PC-9 (cell line): ENCODE results near the gene NUDT17. TPM values are rescaled to one million over a fixed set of nuclear protein-coding genes. Genes with fewer than 3 reads are reported as not detected.

Source experiments
- BruUV-seq: library from RNA; stranded (reverse); fragments of 400-500 nt; replicated peaks from 2 replicates; lab custom pipeline; 2021; lab: Mats Ljungman, UMichigan
- CTCF ChIA-PET: fragments of 300-600 bp; sonication (Branson Sonifier 250); formaldehyde crosslinking; loops from one replicate; lab custom pipeline; 2022; ENCODE audit warnings: antibody characterized with exemption; lab: Charles Lee
- POLR2A ChIA-PET: fragments of 300-600 bp; sonication (Branson Sonifier 250); formaldehyde crosslinking; loops from one replicate; lab custom pipeline; 2022; ENCODE audit warnings: antibody characterized with exemption; ENCODE audit not compliant: unreplicated experiment; lab: Charles Lee
- DNase-seq, 2 experiments: peaks; one replicate each; pipeline versions ENCODE4 v3.0.0 to v3.0.0-alpha.2; 2015 to 2022; ENCODE audit warnings: mixed read lengths in 1 of 2
- H2AFZ ChIP-seq: fragments of 200-600 bp; sonication (generic); 2 replicates; pipeline ENCODE4 v1.8.1; 2017; ENCODE audit warnings: antibody characterized with exemption
- H3F3A ChIP-seq: fragments of 200-600 bp; sonication (generic); 2 replicates; pipeline ENCODE4 v1.8.1; 2017; ENCODE audit warnings: antibody characterized with exemption, mild to moderate bottlenecking, low read depth; ENCODE audit not compliant: insufficient read depth
- H3K27ac ChIP-seq: fragments of 200-600 bp; sonication (generic); 2 replicates; pipeline ENCODE4 v1.6.1; 2016; ENCODE audit warnings: mixed run types
- H3K27me3 ChIP-seq: fragments of 200-600 bp; sonication (generic); 2 replicates; pipeline ENCODE4 v1.6.1; 2016; ENCODE audit warnings: low read depth, mixed run types; ENCODE audit not compliant: insufficient read depth
- H3K36me3 ChIP-seq: fragments of 200-600 bp; sonication (generic); 2 replicates; pipeline ENCODE4 v1.6.1; 2016; ENCODE audit warnings: low read depth, mixed run types
- H3K4me1 ChIP-seq: fragments of 200-600 bp; sonication (generic); replicated peaks from 2 replicates; pipeline ENCODE4 v1.6.1; 2016; ENCODE audit warnings: mixed run types; ENCODE audit not compliant: insufficient read depth
- H3K4me2 ChIP-seq: fragments of 200-600 bp; sonication (generic); 2 replicates; pipeline ENCODE4 v1.6.1; 2017; ENCODE audit warnings: mixed run types
- H3K4me3 ChIP-seq: fragments of 200-600 bp; sonication (generic); 2 replicates; pipeline ENCODE4 v1.6.1; 2016; ENCODE audit warnings: mixed run types
- H3K79me2 ChIP-seq: fragments of 200-600 bp; sonication (generic); 2 replicates; pipeline ENCODE4 v1.6.1; 2017; ENCODE audit warnings: low read depth, mixed run types
- H3K9me2 ChIP-seq: fragments of 200-600 bp; sonication (generic); 2 replicates; pipeline ENCODE4 v1.8.1; 2017; ENCODE audit warnings: mild to moderate bottlenecking; ENCODE audit not compliant: insufficient read depth
- H3K9me3 ChIP-seq: fragments of 200-600 bp; sonication (generic); 2 replicates; pipeline ENCODE4 v1.8.1; 2016; ENCODE audit warnings: low read depth; ENCODE audit not compliant: insufficient read depth
- H4K20me1 ChIP-seq: fragments of 200-600 bp; sonication (generic); 2 replicates; pipeline ENCODE4 v1.8.1; 2017; ENCODE audit not compliant: insufficient read depth
- EZH2 ChIP-seq: fragments of 200-600 bp; sonication (generic); IDR thresholded peaks from 2 replicates; pipeline ENCODE4 v1.8.0; 2017; ENCODE audit warnings: antibody characterized with exemption, low read depth
- intact Hi-C: fragments of 100-400 bp; cut with micrococcal nuclease; formaldehyde crosslinking; loops from one replicate; pipeline ENCODE4 v1.10.0; 2022; ENCODE audit not compliant: unreplicated experiment
- microRNA-seq: library from miRNA; unstranded; fragments of <30 nt; microRNA quantifications from one replicate; pipeline ENCODE4 v1.2.0, GENCODE V29; 2021; ENCODE audit warnings: borderline number of aligned reads, borderline replicate concordance
- total RNA-seq: library from RNA; stranded (reverse); gene quantifications from 2 replicates; pipeline ENCODE4 v1.2.3, GENCODE V29; 2021
- TF ChIP-seq, protein P1 (sequence below): fragments of 200-600 bp; sonication (generic); conservative IDR thresholded peaks from 2 replicates; pipeline ENCODE4 v1.6.1; 2017; ENCODE audit warnings: mixed run types, antibody characterized with exemption, mild to moderate bottlenecking, moderate library complexity

Gene NUDT17
- total RNA-seq, 1 experiment from 2014 or later, result 1.0 TPM

DNA sequence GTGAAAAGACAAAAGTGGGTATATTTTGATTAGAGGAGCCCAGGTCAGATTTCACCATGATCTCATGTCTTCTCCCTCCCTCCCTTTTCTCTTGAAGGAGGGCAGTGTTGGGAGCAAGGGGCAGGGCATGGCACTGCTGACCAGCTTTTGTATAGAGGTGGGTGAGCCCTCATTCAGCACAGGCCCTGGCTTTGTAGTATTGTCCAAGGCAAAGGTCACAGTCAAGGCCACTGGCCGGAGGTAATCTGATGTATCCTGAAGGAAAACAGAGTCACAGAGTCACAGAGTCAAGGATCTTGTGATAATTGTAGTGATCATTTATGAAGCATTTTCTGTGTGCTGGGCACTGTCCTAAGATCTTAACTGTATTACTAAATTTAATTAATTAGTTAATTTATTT lies 52.5 kb downstream of the NUDT17 start:
- H3K36me3 ChIP-seq, result no peaks in the 10 kb centered on the region
- peaks cover 4% of the 10 kb centered on the region; the same call in 1 of the 2 replicates for H3F3A ChIP-seq
- H3K9me2 ChIP-seq, result no peaks in the 10 kb centered on the region
- BruUV-seq, result no TSS peak
- no peak for DNase-seq
- no peak overlapping the region for H3K27ac ChIP-seq
- no peaks in the 10 kb centered on the region for H3K79me2 ChIP-seq
- H3K4me1 ChIP-seq, result peaks cover 9% of the 10 kb centered on the region
- H3K4me3 ChIP-seq, result no peak overlapping the region
- POLR2A ChIA-PET, result no interaction called here
- TF ChIP-seq, protein P1, sequence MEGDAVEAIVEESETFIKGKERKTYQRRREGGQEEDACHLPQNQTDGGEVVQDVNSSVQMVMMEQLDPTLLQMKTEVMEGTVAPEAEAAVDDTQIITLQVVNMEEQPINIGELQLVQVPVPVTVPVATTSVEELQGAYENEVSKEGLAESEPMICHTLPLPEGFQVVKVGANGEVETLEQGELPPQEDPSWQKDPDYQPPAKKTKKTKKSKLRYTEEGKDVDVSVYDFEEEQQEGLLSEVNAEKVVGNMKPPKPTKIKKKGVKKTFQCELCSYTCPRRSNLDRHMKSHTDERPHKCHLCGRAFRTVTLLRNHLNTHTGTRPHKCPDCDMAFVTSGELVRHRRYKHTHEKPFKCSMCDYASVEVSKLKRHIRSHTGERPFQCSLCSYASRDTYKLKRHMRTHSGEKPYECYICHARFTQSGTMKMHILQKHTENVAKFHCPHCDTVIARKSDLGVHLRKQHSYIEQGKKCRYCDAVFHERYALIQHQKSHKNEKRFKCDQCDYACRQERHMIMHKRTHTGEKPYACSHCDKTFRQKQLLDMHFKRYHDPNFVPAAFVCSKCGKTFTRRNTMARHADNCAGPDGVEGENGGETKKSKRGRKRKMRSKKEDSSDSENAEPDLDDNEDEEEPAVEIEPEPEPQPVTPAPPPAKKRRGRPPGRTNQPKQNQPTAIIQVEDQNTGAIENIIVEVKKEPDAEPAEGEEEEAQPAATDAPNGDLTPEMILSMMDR, result no peak
- TF ChIP-seq EZH2, result no peak
- intact Hi-C loops, result no loop called here
- no peaks in the 10 kb centered on the region for H3K9me3 ChIP-seq
- no peaks in the 10 kb centered on the region for H4K20me1 ChIP-seq
- H2AFZ ChIP-seq, result no peak overlapping the region
- no peaks in the 10 kb centered on the region for H3K27me3 ChIP-seq
- no peak overlapping the region for H3K4me2 ChIP-seq
- CTCF ChIA-PET, result no interaction called here

Small RNAs within 50 kb of the gene (microRNA-seq; reads per million reads assigned to microRNA genes)
- not detected for gene MIR6736

Other genes with a start within 250 kb of the NUDT17 start
- gene GPR89A, start 237.6 kb upstream of the NUDT17 start, total RNA-seq, result 20.4 and 22.5 TPM in 2 replicates
- gene PDZK1, start 138.3 kb upstream of the NUDT17 start, total RNA-seq, result 2.7 and 3.4 TPM in 2 replicates
- not detected in 2 replicates for gene CD160, start 126.1 kb upstream of the NUDT17 start, total RNA-seq
- gene RNF115, start 21.5 kb upstream of the NUDT17 start, total RNA-seq, result 8.8 and 11.0 TPM in 2 replicates
- 21.2 and 21.4 TPM in 2 replicates for gene POLR3C, start 21.4 kb upstream of the NUDT17 start, total RNA-seq
- 44.3 and 57.8 TPM in 2 replicates for gene PIAS3, start 13.5 kb downstream of the NUDT17 start, total RNA-seq
- gene ANKRD35, start 40.2 kb downstream of the NUDT17 start, total RNA-seq, result 0.78 and 1.2 TPM in 2 replicates
- gene ITGA10, start 64.4 kb downstream of the NUDT17 start, total RNA-seq, result 0.33 and 0.88 TPM in 2 replicates
- gene PEX11B, start 73.1 kb downstream of the NUDT17 start, total RNA-seq, result 19.7 and 19.8 TPM in 2 replicates
- gene RBM8A, start 81.9 kb downstream of the NUDT17 start, total RNA-seq, result 129 and 181 TPM in 2 replicates
- 0.48 and 0.50 TPM in 2 replicates for gene LIX1L, start 112.4 kb downstream of the NUDT17 start, total RNA-seq
- 0.33 and 0.50 TPM in 2 replicates for gene ANKRD34A, start 118.9 kb downstream of the NUDT17 start, total RNA-seq
- gene POLR3GL, start 119.1 kb downstream of the NUDT17 start, total RNA-seq, result 7.2 and 10.6 TPM in 2 replicates
- gene TXNIP, start 150.9 kb downstream of the NUDT17 start, total RNA-seq, result 95.7 and 131 TPM in 2 replicates
- gene HJV, start 176.1 kb downstream of the NUDT17 start, total RNA-seq, result not detected in 2 replicates